Peyer's patch (tissue), 4 donors: ENCODE data around the gene JOSD2. TPM values are rescaled to one million over a fixed set of nuclear protein-coding genes. Genes with fewer than 3 reads are reported as not detected.
"Not testable (repeated sequence)": the region's sequence is repeated elsewhere in the genome, so short reads cannot be mapped to it uniquely, and the experiment has no call there.

Source experiments
- DNase-seq, 3 donors: peaks; one replicate each; pipeline ENCODE4 v3.0.0-alpha.2; 2017 to 2019
- H3K27ac ChIP-seq, 4 donors: fragments of 200-600 bp; sonication (generic); one replicate each; pipeline ENCODE4 v1.5.1; 2016 to 2019
- H3K27me3 ChIP-seq, 2 donors: fragments of 200-600 bp; sonication (generic); one replicate each; pipeline ENCODE4 v1.5.1; 2019
- H3K36me3 ChIP-seq, 3 donors: fragments of 200-600 bp; sonication (generic); one replicate each; pipeline ENCODE4 v1.5.1; 2016 to 2019
- H3K4me1 ChIP-seq, 4 donors: fragments of 200-600 bp; sonication (generic); one replicate each; pipeline ENCODE4 v1.5.1; 2016 to 2019
- H3K4me3 ChIP-seq, 4 donors: fragments of 200-600 bp; sonication (generic); 1 replicate in 3 of 4; 2 replicates in 1 of 4; pipeline ENCODE4 v1.5.1; 2016 to 2019; ENCODE audit warnings: mild to moderate bottlenecking in 1 of 4
- H3K9me3 ChIP-seq, 4 donors: fragments of 200-600 bp; sonication (generic); one replicate each; pipeline ENCODE4 v1.5.1; 2016 to 2019; ENCODE audit warnings: mild to moderate bottlenecking in 1 of 4
- POLR2A ChIP-seq, 2 donors: fragments of 450-650 bp; IDR thresholded peaks; one replicate each; pipeline ENCODE4 v1.5.1; 2017; ENCODE audit warnings: antibody characterized with exemption in 2 of 2, mild to moderate bottlenecking in 2 of 2, moderate library complexity in 2 of 2
- total RNA-seq, 4 donors: library from RNA; depleted of rRNA; stranded (reverse); fragments of >200 nt; gene quantifications; one replicate each; pipeline ENCODE4 v1.1.0, GENCODE V29; 2016
- TF ChIP-seq, protein P1 (sequence below), 6 experiments: fragments of 450-650 bp in 4 of 6; fragments of 200-600 bp in 2 of 6; sonication (generic) in 1 of 6; IDR thresholded peaks; one replicate each; pipeline ENCODE4 v1.5.1; 2017 to 2019; ENCODE audit warnings: antibody characterized with exemption in 6 of 6, mild to moderate bottlenecking in 3 of 6, moderate library complexity in 1 of 6

The JOSD2 gene
- total RNA-seq, 4 donors from 2014 or later = 10.7 to 41.3 (median 26.6) TPM

DNA sequence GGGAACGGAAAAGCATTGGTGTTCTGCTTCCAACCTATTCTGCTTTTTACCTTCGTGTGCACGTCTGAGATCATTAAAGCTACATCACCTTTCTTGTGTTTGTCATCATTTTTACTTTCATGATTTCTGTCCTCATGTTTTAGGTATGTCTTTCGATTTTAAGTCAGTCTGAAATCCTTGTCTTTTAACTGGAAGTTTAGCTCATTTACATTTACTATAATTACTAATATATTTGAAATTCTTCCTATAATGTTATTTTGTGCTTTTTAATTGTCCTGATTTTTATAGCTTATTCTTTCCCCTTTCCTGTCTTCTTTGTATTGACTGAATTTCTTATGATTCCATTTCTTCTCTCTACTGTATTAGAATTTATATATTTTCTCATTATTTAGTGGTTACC, 22.0 kb upstream of the JOSD2 start:
- H3K27ac ChIP-seq = no peak overlapping the region
- peaks cover 0 to 9% (median 2%) of the 10 kb centered on the region in 4 donors for H3K9me3 ChIP-seq
- no peak overlapping the region for H3K4me3 ChIP-seq
- DNase-seq = no peak
- no peaks in the 10 kb centered on the region for H3K36me3 ChIP-seq
- H3K27me3 ChIP-seq = no peaks in the 10 kb centered on the region
- no peaks in the 10 kb centered on the region for H3K4me1 ChIP-seq
- TF ChIP-seq POLR2A (IDR thresholded peaks at IDR 0.05) = no peak
- TF ChIP-seq, protein P1, sequence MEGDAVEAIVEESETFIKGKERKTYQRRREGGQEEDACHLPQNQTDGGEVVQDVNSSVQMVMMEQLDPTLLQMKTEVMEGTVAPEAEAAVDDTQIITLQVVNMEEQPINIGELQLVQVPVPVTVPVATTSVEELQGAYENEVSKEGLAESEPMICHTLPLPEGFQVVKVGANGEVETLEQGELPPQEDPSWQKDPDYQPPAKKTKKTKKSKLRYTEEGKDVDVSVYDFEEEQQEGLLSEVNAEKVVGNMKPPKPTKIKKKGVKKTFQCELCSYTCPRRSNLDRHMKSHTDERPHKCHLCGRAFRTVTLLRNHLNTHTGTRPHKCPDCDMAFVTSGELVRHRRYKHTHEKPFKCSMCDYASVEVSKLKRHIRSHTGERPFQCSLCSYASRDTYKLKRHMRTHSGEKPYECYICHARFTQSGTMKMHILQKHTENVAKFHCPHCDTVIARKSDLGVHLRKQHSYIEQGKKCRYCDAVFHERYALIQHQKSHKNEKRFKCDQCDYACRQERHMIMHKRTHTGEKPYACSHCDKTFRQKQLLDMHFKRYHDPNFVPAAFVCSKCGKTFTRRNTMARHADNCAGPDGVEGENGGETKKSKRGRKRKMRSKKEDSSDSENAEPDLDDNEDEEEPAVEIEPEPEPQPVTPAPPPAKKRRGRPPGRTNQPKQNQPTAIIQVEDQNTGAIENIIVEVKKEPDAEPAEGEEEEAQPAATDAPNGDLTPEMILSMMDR (IDR thresholded peaks at IDR 0.05) = no peak

DNA sequence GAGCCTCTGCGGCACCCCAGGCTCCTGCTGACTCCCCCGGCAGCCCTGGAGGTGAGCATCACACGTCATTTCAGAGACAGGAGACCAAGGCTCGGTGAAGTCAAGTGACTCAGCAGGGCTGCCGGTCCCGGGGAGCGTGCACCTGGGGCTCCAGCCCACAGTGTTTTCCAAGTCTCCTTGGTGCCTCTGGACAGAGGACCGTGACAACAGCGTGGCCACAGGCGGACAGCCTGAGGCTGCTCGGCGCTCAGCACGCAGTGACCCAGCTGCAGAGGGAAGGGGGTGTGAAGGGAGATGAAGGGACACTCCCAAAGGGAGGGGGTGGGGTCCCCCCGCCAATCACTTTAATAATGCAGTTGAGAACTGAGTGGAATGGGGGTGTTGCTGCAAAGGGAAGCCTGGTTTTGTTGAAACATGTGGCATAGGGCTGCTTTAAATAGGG, 20.2 kb upstream of the JOSD2 start:
- Histone ChIP-seq H3K9me3 (peaks cover 0 to 9% (median 2%) of the 10 kb centered on the region in 4 donors), H3K27me3 (no peaks in the 10 kb centered on the region), H3K27ac (no peak overlapping the region), H3K4me1 (no peaks in the 10 kb centered on the region), H3K36me3 (no peaks in the 10 kb centered on the region), H3K4me3 (no peak overlapping the region)
- no peak for DNase-seq
- TF ChIP-seq POLR2A (IDR thresholded peaks at IDR 0.05) = no peak
- TF ChIP-seq, protein P1 (IDR thresholded peaks at IDR 0.05) = no peak

DNA sequence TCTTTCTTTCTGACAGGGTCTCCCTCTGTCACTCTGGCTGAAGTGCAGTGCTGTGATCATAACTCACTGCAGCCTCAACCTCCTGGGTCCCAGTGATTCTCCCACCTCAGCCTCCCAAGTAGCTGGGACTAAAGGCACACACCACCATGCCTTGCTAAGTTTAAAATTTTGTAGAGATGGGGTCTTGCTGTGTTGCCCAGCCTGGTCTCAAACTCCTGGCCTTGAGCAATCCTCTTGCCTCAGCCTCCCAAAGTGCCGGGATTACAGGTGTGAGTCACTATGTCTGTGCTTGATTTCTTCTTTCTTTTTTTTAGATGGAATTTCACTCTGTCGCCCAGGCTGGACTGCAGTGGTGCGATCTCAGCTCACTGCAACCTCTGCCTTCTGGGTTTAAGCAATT, 17.1 kb upstream of the JOSD2 start:
- not testable (repeated sequence) for H3K27me3 ChIP-seq, DNase-seq, H3K9me3 ChIP-seq, H3K27ac ChIP-seq, H3K36me3 ChIP-seq, H3K4me1 ChIP-seq, H3K4me3 ChIP-seq

DNA sequence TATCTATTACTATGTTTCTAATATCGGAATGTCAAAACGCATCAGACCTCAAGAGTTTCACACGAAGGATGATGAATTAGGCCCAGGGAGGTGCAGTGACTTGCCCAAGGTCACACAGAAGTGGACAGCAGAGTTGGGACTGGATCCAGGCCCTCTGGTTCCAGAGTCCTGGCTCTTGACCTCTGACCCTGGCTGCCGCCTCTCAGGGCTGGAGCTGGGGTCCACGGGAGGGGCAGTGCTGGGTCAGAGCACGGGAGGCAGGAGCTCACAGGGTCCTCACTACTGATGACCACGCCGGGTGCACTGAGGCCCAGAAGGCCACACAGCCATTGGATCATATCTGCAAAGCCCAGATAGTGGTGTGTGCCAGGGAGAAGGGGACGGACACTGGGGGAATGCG, 11.9 kb upstream of the JOSD2 start:
- Histone ChIP-seq H3K27me3 (no peaks in the 10 kb centered on the region), H3K36me3 (no peaks in the 10 kb centered on the region), H3K4me3 (no peak overlapping the region), H3K27ac (no peak overlapping the region), H3K9me3 (no peaks in the 10 kb centered on the region), H3K4me1 (no peaks in the 10 kb centered on the region)
- no peak for DNase-seq
- no peak for TF ChIP-seq POLR2A (IDR thresholded peaks at IDR 0.05)
- TF ChIP-seq, protein P1 (IDR thresholded peaks at IDR 0.05) = no peak

DNA sequence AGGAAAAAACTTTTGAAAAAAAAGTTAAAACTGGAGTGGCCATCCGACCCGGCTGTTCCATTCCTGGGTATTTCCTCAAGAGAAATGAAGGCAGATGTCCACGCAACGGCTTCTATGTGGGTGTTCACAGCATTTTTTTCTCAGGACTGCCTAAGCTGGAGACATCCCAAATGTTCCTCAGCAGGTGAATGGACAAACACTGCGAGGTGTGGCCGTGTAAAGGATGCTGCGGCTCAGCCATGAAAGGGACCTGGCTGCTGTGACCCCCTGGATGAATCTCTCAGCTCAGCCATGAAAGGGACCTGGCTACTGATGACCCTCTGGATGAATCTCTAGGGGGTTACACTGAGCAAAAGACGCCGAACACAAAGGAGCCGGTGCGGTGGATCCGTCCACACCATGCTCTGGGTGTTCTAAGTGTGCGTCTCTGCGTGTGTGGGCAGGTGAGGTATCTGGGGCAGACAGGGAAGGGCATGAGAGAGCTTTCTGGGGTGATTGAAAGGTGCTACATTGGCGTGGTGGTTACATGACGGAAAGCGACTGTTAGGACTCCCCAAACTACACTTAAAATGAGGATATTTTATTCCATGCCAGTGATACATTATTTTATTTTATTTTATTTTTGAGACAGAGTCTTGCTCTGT, 10.0 kb upstream of the JOSD2 start:
- no peaks in the 10 kb centered on the region for H3K36me3 ChIP-seq
- H3K4me3 ChIP-seq = no peak overlapping the region
- no peak overlapping the region for H3K27ac ChIP-seq
- no peaks in the 10 kb centered on the region for H3K27me3 ChIP-seq
- no peak for DNase-seq
- H3K9me3 ChIP-seq = no peaks in the 10 kb centered on the region
- H3K4me1 ChIP-seq = no peaks in the 10 kb centered on the region
- TF ChIP-seq, protein P1 (IDR thresholded peaks at IDR 0.05) = no peak
- no peak for TF ChIP-seq POLR2A (IDR thresholded peaks at IDR 0.05)

DNA sequence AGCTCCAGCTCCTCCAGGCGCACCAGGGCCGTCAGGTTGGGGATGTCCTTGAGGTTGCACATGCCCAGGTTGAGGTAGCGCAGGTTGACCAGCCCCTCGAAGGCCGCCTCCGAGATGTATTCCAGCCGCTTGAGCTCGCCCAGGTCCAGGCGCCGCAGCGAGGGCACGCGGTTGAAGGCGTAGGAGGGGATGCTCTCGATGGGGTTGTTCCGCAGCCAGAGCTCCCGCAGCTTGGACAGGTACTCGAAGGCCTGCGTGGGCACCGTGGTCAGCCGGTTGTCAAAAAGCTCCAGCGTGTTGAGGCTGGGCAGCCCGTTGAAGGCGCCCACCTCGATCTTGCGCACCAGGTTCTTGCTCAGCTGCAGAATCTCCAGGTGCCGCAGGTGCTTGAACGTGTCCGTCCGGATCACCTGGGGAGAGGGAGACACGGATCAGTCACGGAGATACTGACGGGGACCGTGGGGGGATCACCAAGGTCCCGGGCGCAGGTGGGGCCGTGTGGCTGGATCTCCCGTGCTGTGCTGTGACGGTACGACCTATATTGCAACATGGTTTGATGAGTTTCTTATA, 8.1 kb upstream of the JOSD2 start:
- TF ChIP-seq, protein P1 (IDR thresholded peaks at IDR 0.05) = no peak
- no peak for TF ChIP-seq POLR2A (IDR thresholded peaks at IDR 0.05)
- no peak overlapping the region for H3K4me3 ChIP-seq
- H3K36me3 ChIP-seq = no peaks in the 10 kb centered on the region
- H3K4me1 ChIP-seq = no peaks in the 10 kb centered on the region
- no peak for DNase-seq
- H3K9me3 ChIP-seq = no peaks in the 10 kb centered on the region
- H3K27ac ChIP-seq = no peak overlapping the region
- no peaks in the 10 kb centered on the region for H3K27me3 ChIP-seq
